ENCODE data around the gene LRP5.
"Not testable (repeated sequence)": the region's sequence is repeated elsewhere in the genome, so short reads cannot be mapped to it uniquely, and the experiment has no call there.

The LRP5 gene

GRCh38 chr11:68282141-68282860 is 30.1 kb upstream of the LRP5 start:
- peak; percentile 17 to 31 for DNase-seq (ENCODE audit: low read depth in 2 of 2)

- DNase-seq (ENCODE audit: low read depth in 2 of 2), result no peak
These were observed 29.5 kb upstream of the LRP5 start for GRCh38 chr11:68282861-68283230.

GRCh38 chr11:68284588-68284987 is 27.8 kb upstream of the LRP5 start:
- DNase-seq (ENCODE audit: low read depth in 2 of 2), result not testable (repeated sequence)

GRCh38 chr11:68287419-68287818 is 25.0 kb upstream of the LRP5 start:
- no peak for DNase-seq (ENCODE audit: low read depth in 2 of 2)

- no peak for DNase-seq (ENCODE audit: low read depth in 2 of 2)
These were observed 22.9 kb upstream of the LRP5 start for GRCh38 chr11:68289456-68289855.

- DNase-seq (ENCODE audit: low read depth in 2 of 2), result no peak
These were observed 18.7 kb upstream of the LRP5 start for GRCh38 chr11:68293708-68294107.

GRCh38 chr11:68295271-68295670 is 17.1 kb upstream of the LRP5 start:
- no peak for DNase-seq (ENCODE audit: low read depth in 2 of 2)

GRCh38 chr11:68295940-68296339 is 16.5 kb upstream of the LRP5 start:
- DNase-seq (ENCODE audit: low read depth in 2 of 2), result no peak

GRCh38 chr11:68296344-68297051 is 15.9 kb upstream of the LRP5 start:
- no peak for DNase-seq (ENCODE audit: low read depth in 2 of 2)

GRCh38 chr11:68297052-68297378 is 15.4 kb upstream of the LRP5 start:
- DNase-seq (ENCODE audit: low read depth in 2 of 2), result no peak

- DNase-seq (ENCODE audit: low read depth in 2 of 2), result no peak
These were observed 14.9 kb upstream of the LRP5 start for GRCh38 chr11:68297494-68297811.

GRCh38 chr11:68297812-68298658 is 14.4 kb upstream of the LRP5 start:
- DNase-seq (ENCODE audit: low read depth in 2 of 2), result peak in 1 of 2 donors; percentile 52

GRCh38 chr11:68298659-68299516 is 13.5 kb upstream of the LRP5 start:
- no peak for DNase-seq (ENCODE audit: low read depth in 2 of 2)

- DNase-seq (ENCODE audit: low read depth in 2 of 2), result not testable (repeated sequence)
These were observed 12.9 kb upstream of the LRP5 start for GRCh38 chr11:68299517-68299879.

- DNase-seq (ENCODE audit: low read depth in 2 of 2), result no peak
These were observed 12.1 kb upstream of the LRP5 start for GRCh38 chr11:68300076-68300830.

GRCh38 chr11:68302256-68302655 is 10.1 kb upstream of the LRP5 start:
- DNase-seq (ENCODE audit: low read depth in 2 of 2), result no peak

- no peak for DNase-seq (ENCODE audit: low read depth in 2 of 2)
These were observed 9.7 kb upstream of the LRP5 start for GRCh38 chr11:68302670-68303069.

GRCh38 chr11:68303083-68303482 is 9.3 kb upstream of the LRP5 start:
- no peak for DNase-seq (ENCODE audit: low read depth in 2 of 2)

GRCh38 chr11:68303982-68304780 is 8.2 kb upstream of the LRP5 start:
- no peak for DNase-seq (ENCODE audit: low read depth in 2 of 2)

- no peak for DNase-seq (ENCODE audit: low read depth in 2 of 2)
These were observed 5.8 kb upstream of the LRP5 start for GRCh38 chr11:68306636-68307035.
